Subcutaneous adipose tissue (tissue), 4 donors: ENCODE measurements around the gene HFM1. TPM values are rescaled to one million over a fixed set of nuclear protein-coding genes. Genes with fewer than 3 reads are reported as not detected.

ENCODE experiments used
- total RNA-seq, 4 donors: library from RNA; depleted of rRNA; stranded (reverse); fragments of >200 nt; gene quantifications; one replicate each; pipeline ENCODE4 v1.1.0, GENCODE V29; 2016
- TF ChIP-seq, protein P1 (sequence below): fragments of 450-650 bp; IDR thresholded peaks from one replicate; pipeline ENCODE4 v1.5.1; 2016; ENCODE audit warnings: low read depth, mild to moderate bottlenecking, control low read depth, antibody characterized with exemption, moderate library complexity

The HFM1 gene
- total RNA-seq, 4 donors from 2014 or later = 0.38 to 3.8 (median 1.1) TPM

DNA sequence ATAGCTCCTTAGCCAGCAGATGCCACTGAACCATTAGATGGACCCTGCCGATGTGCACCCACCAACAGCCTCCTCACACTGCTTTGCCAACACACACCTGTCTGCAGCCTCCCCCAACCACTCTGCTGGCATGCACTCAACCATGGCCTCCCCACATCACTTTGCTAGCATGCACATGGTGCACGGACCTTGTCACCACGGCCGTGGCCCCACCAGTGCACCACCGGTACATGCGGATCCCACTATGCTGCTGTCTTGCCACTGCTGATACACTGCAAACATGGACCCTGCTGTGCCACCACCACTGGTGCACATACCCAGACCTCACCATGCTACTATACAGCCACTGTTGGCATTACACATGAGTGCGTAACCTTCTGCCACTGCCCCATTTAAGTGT lies 66.1 kb downstream of the HFM1 start:
- TF ChIP-seq, protein P1, sequence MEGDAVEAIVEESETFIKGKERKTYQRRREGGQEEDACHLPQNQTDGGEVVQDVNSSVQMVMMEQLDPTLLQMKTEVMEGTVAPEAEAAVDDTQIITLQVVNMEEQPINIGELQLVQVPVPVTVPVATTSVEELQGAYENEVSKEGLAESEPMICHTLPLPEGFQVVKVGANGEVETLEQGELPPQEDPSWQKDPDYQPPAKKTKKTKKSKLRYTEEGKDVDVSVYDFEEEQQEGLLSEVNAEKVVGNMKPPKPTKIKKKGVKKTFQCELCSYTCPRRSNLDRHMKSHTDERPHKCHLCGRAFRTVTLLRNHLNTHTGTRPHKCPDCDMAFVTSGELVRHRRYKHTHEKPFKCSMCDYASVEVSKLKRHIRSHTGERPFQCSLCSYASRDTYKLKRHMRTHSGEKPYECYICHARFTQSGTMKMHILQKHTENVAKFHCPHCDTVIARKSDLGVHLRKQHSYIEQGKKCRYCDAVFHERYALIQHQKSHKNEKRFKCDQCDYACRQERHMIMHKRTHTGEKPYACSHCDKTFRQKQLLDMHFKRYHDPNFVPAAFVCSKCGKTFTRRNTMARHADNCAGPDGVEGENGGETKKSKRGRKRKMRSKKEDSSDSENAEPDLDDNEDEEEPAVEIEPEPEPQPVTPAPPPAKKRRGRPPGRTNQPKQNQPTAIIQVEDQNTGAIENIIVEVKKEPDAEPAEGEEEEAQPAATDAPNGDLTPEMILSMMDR = no peak

DNA sequence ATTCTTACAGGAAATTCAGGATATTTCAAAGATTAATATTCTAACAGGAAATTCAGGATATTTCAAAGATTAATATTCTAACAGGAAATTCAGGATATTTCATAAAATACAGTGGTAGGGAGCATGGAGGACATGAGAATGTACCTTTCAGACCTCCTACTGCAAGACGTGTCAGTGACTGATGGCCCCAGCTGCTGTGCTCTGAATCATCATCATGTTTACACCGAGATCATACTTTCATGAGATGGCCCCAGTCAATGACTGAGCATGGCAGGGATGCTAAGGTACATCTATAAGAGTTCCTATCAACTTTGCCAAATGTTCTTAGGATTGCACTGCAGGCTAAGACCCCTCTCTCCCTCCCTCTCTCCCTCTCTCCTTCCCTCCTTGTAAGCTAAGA lies 69.0 kb downstream of the HFM1 start:
- TF ChIP-seq, protein P1 = no peak

DNA sequence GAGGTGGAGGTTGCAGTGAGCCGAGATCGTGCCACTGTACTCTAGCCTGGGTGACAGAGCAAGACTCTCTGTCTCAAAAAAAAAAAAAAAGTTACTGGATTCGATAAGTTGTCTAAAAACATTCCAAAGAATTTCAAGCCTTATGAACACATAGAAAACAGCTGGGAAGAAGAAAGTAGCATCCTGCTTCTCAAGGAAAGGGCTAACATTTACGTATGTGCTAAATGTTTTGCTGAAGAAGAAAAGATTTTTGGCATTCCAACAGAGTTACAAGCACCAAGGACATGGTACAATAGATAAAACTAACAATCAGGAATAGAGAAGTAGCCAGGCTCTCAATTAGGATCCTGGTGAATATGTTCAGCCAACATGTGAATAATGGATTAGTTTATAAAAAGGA lies 69.8 kb downstream of the HFM1 start:
- TF ChIP-seq, protein P1 = no peak

DNA sequence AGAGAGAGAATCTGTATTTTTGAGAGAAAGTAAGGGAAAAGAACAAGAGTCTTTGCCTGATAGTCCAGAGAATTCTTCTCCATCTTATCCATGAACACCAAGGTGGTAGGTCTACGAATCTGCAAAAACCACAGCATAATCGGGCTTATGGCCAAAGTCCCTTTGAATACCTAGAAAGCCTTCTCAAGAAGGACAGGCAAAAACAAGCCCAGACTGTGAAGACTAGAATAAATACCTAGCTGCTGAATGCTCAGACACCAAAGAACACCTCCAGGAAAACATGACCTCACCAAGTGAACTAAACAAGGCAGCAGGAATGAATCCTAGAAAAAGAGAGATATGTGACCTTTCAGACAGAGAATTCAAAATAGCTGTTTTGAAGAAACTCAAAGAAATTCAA lies 79.2 kb downstream of the HFM1 start:
- TF ChIP-seq, protein P1 = no peak

DNA sequence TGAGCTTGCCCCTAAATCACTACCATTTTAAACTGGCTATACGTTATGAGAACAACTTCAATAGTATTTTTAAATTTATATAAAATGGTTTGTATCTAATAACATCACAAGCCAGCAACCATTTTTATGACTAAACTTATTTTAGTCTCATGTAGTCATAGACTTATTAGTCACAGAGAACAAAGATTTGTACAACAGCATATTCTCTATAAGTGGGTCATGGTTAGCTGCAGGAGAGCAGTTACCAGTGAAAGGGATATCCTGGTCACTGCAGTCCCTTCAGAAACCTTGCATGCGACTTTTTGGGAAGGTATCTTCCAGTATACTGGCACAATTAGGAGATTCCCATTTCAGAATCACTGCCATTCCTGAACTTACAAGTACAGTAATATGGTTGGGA lies 90.0 kb downstream of the HFM1 start:
- TF ChIP-seq, protein P1 = no peak

DNA sequence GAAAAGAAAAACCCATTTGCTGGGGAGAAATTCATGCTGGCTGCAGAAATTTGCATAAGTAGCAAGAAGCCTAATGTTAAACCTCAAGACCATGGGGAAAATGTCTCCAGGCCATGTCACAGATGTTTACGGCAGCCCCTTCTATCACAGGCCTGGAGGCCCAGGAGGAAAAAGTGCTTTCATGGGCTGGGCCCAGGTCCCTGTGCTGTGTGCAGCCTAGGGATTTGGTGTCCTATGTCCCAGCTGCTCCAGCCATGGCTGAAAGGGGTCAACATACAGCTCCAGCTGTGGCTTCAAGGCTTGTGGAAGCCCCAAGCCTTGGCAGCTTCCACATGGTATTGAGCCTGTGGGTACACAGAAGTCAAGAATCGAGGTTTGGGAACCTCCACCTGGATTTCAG lies 93.0 kb downstream of the HFM1 start:
- TF ChIP-seq, protein P1 = no peak

DNA sequence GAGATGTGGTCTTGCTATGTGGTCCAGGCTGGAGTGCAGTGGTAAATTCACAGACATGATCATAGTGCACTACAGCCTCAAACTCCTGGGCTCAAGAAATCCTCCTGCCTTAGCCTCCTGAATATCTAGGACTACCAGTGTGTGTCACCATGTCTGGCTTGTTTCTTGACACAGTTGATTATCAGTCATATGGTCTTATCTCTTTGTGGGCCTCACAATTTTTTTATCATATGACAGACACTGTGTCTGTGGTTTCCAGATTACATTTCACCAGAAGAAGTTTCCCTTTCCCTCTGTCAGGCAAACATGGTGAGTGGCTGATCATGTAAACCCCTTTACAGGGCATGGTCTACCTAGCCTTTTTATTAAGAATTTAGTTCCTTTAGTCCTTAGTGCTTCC lies 96.1 kb downstream of the HFM1 start:
- TF ChIP-seq, protein P1 = no peak
